ENCODE measurements around the gene ACSF2. TPM values are rescaled to one million over a fixed set of nuclear protein-coding genes. Genes with fewer than 3 reads are reported as not detected.

The ACSF2 gene
- total RNA-seq, 1 donor from 2014 or later, result 28.8 TPM

DNA sequence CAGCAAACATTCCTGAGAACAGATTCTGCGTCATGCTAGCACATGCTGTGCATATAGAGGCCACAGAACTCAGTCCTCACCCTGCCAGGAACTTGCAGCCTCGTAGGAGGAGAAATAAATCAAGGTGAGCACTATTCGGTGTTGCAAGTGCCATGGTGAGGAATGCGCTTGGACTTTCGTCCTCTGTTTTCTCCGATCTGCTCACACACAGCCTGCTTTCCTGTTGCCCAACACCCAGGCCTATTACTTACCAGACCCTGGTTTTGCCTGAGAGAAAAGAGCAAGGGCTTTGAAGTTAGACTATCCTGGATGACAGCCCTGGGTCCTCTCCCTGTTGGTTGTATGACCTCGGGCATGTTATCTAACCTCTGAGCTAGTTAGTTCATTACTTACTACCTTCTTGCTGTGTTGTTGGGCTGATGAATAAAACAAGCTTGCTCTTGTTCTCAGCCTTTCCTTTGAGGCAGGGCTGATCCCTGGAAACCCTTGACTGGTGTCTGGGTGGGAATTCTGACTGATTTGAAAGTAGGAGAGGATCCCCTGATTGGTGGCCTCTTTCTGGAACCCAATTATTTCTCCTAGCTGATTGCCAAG, 2.9 kb downstream of the ACSF2 start:
- H3K27me3 Mint-ChIP-seq (ENCODE audit: insufficient read depth, low read depth), result no peaks in the 10 kb centered on the region
- H3K36me3 Mint-ChIP-seq, result no peaks in the 10 kb centered on the region
- no peak overlapping the region for H3K4me3 Mint-ChIP-seq
- no peak overlapping the region for H2AFZ ChIP-seq (replicated peaks)
- no peaks in the 10 kb centered on the region for H3K36me3 ChIP-seq
- TF ChIP-seq, protein P1, sequence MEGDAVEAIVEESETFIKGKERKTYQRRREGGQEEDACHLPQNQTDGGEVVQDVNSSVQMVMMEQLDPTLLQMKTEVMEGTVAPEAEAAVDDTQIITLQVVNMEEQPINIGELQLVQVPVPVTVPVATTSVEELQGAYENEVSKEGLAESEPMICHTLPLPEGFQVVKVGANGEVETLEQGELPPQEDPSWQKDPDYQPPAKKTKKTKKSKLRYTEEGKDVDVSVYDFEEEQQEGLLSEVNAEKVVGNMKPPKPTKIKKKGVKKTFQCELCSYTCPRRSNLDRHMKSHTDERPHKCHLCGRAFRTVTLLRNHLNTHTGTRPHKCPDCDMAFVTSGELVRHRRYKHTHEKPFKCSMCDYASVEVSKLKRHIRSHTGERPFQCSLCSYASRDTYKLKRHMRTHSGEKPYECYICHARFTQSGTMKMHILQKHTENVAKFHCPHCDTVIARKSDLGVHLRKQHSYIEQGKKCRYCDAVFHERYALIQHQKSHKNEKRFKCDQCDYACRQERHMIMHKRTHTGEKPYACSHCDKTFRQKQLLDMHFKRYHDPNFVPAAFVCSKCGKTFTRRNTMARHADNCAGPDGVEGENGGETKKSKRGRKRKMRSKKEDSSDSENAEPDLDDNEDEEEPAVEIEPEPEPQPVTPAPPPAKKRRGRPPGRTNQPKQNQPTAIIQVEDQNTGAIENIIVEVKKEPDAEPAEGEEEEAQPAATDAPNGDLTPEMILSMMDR (IDR thresholded peaks at IDR 0.05), result no peak
- no peak for TF ChIP-seq EZH2phosphoT487 (IDR thresholded peaks at IDR 0.05)
- TF ChIP-seq EZH2 (IDR thresholded peaks at IDR 0.05), result no peak
- H3K9ac ChIP-seq, result no peak overlapping the region
- peaks cover 17% of the 10 kb centered on the region for H3F3A ChIP-seq (ENCODE audit: low read depth)
- no peak overlapping the region for H3K4me3 ChIP-seq
- H3K27ac Mint-ChIP-seq, result no peak overlapping the region
- H3K27ac ChIP-seq, result no peak overlapping the region
- H4K20me1 ChIP-seq (ENCODE audit: low read depth), result no peaks in the 10 kb centered on the region
- no peaks in the 10 kb centered on the region for H3K9me3 Mint-ChIP-seq
- H3K4me1 Mint-ChIP-seq, result peaks cover 27% of the 10 kb centered on the region
- peaks cover 13% of the 10 kb centered on the region for H3K4me1 ChIP-seq
- peaks cover 16% of the 10 kb centered on the region for H3K27me3 ChIP-seq
- H3K4me2 ChIP-seq, result no peak overlapping the region
- no peaks in the 10 kb centered on the region for H3K79me2 ChIP-seq (ENCODE audit: low read depth)
- no peaks in the 10 kb centered on the region for H3K9me3 ChIP-seq (ENCODE audit: low read depth)
- DNase-seq (ENCODE audit: low spot score), result no peak

DNA sequence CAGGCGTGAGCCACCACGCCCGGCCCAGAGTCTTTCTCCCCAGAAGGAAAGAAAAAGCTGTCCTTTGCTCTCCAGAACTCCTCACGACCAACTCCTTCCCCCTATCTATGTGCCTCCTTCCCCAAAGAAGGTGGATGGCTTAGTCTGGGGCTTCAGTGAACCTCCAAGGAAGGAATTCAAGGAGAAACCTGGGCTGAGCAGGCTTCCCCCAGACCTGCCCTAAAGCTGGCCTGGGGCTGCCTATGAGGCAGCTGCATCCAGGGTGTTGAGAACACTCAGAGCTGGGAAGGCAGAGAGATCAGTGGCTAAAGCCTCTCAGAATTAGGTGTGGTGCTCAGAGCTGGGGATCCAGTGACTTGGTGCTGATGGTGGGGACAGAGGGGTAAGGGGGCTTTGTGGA, 3.8 kb downstream of the ACSF2 start:
- Histone ChIP-seq H4K20me1 (ENCODE audit: low read depth) (no peaks in the 10 kb centered on the region), H3K27ac (no peak overlapping the region), H3K9ac (no peak overlapping the region), H3K27me3 (peaks cover 11% of the 10 kb centered on the region), H2AFZ (replicated peaks) (no peak overlapping the region), H3K4me1 (peaks cover 13% of the 10 kb centered on the region), H3K4me2 (no peak overlapping the region), H3K36me3 (no peaks in the 10 kb centered on the region), H3K9me3 (ENCODE audit: low read depth) (no peaks in the 10 kb centered on the region), H3F3A (ENCODE audit: low read depth) (peaks cover 17% of the 10 kb centered on the region), H3K79me2 (ENCODE audit: low read depth) (no peaks in the 10 kb centered on the region), H3K4me3 (no peak overlapping the region)
- H3K4me3 Mint-ChIP-seq, result no peak overlapping the region
- TF ChIP-seq EZH2 (IDR thresholded peaks at IDR 0.05), result no peak
- TF ChIP-seq, protein P1 (IDR thresholded peaks at IDR 0.05), result no peak
- TF ChIP-seq EZH2phosphoT487 (IDR thresholded peaks at IDR 0.05), result no peak
- H3K36me3 Mint-ChIP-seq, result no peaks in the 10 kb centered on the region
- peaks cover 27% of the 10 kb centered on the region for H3K4me1 Mint-ChIP-seq
- no peaks in the 10 kb centered on the region for H3K27me3 Mint-ChIP-seq (ENCODE audit: insufficient read depth, low read depth)
- H3K27ac Mint-ChIP-seq, result no peak overlapping the region
- no peak for DNase-seq (ENCODE audit: low spot score)
- H3K9me3 Mint-ChIP-seq, result no peaks in the 10 kb centered on the region

DNA sequence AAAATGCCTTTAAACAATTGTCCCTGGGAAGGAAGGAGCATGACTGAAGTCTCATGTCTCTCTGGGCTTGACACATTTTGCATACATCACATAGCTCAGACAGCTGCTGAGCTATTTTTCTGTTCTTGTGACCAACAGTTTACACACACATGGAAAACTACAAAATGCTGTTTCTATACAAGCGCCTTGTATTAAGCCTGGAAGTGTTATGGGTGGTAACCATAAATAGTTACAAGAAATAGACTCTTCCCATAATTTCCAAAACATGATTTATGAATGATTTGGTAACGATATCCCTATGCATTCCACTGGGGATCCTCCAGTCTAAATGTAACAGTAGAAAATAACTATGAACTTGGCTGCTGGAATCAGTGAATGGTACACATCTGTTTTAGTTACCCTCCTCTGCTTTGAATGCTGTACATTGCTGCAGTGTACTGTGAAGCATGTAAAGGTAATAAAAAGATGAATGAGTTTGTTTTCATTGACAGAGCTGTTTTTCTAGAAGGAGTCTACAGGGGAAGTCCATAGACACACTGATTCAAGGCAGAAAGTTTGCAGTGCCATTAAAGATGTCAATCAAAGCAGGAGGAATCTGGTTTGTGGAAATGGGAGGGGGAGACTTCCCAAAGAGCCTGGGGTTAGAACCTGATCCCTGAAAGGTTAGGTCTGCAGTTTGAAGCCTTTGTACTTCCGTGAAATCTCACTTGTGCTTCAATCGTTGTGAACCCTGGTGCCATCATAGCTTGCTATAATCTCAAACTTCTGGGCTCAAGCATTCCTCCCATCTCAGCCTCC, 5.0 kb downstream of the ACSF2 start:
- H2AFZ ChIP-seq (replicated peaks), result no peak overlapping the region
- no peak overlapping the region for H3K27ac Mint-ChIP-seq
- H3F3A ChIP-seq (ENCODE audit: low read depth), result peaks cover 10% of the 10 kb centered on the region
- H3K4me3 ChIP-seq, result no peak overlapping the region
- no peak for TF ChIP-seq EZH2phosphoT487 (IDR thresholded peaks at IDR 0.05)
- TF ChIP-seq EZH2 (IDR thresholded peaks at IDR 0.05), result no peak
- TF ChIP-seq, protein P1 (IDR thresholded peaks at IDR 0.05), result no peak
- peaks cover 24% of the 10 kb centered on the region for H3K4me1 Mint-ChIP-seq
- no peaks in the 10 kb centered on the region for H3K27me3 ChIP-seq
- no peak for DNase-seq (ENCODE audit: low spot score)
- no peaks in the 10 kb centered on the region for H3K79me2 ChIP-seq (ENCODE audit: low read depth)
- no peaks in the 10 kb centered on the region for H3K36me3 Mint-ChIP-seq
- H3K36me3 ChIP-seq, result no peaks in the 10 kb centered on the region
- H3K9me3 ChIP-seq (ENCODE audit: low read depth), result no peaks in the 10 kb centered on the region
- peaks cover 8% of the 10 kb centered on the region for H3K4me1 ChIP-seq
- H3K4me3 Mint-ChIP-seq, result no peak overlapping the region
- no peak overlapping the region for H3K9ac ChIP-seq
- H3K9me3 Mint-ChIP-seq, result no peaks in the 10 kb centered on the region
- H3K27ac ChIP-seq, result no peak overlapping the region
- no peaks in the 10 kb centered on the region for H3K27me3 Mint-ChIP-seq (ENCODE audit: insufficient read depth, low read depth)
- H3K4me2 ChIP-seq, result no peak overlapping the region
- no peaks in the 10 kb centered on the region for H4K20me1 ChIP-seq (ENCODE audit: low read depth)

Data from neural progenitor cell (in vitro differentiated cells).